HFFc6 (cell line): Measurements from ENCODE around the gene MTMR4. TPM values are rescaled to one million over a fixed set of nuclear protein-coding genes. Genes with fewer than 3 reads are reported as not detected.

Experiments used
- DNase-seq: peaks from one replicate; pipeline ENCODE4 v3.0.0-alpha.2; 2018
- H3K27ac Mint-ChIP-seq: 2 replicates; pipeline ENCODE4 v1.8.0; 2020; ENCODE audit warnings: mild to moderate bottlenecking, mixed read lengths
- H3K27me3 Mint-ChIP-seq: 2 replicates; pipeline ENCODE4 v1.8.0; 2021; ENCODE audit warnings: mild to moderate bottlenecking, moderate library complexity, mixed read lengths; ENCODE audit not compliant: insufficient read depth
- H3K36me3 Mint-ChIP-seq: 2 replicates; pipeline ENCODE4 v1.8.0; 2021; ENCODE audit warnings: low read depth, mixed read lengths
- H3K4me1 Mint-ChIP-seq: 2 replicates; pipeline ENCODE4 v1.8.0; 2020; ENCODE audit warnings: low read depth, mixed read lengths
- H3K4me3 Mint-ChIP-seq: 2 replicates; pipeline ENCODE4 v1.8.0; 2020; ENCODE audit warnings: mild to moderate bottlenecking, moderate library complexity, mixed read lengths
- H3K9me3 Mint-ChIP-seq: 2 replicates; pipeline ENCODE4 v1.8.0; 2020; ENCODE audit warnings: mild to moderate bottlenecking, mixed read lengths
- CTCF ChIP-seq: fragments of 200-600 bp; sonication (generic); IDR thresholded peaks from 2 replicates; pipeline ENCODE4 v1.5.0; 2021; ENCODE audit warnings: antibody characterized with exemption, mild to moderate bottlenecking
- total RNA-seq, 6 experiments: library from RNA; stranded (reverse); fragmentation: NEBNext Ultra II Directional; extraction: Animal tissue kit (Norgen Biotek cat#: 25700); gene quantifications; 2 replicates in 1 of 6; 3 replicates in 5 of 6; pipeline ENCODE4 v1.2.3, GENCODE V29; 2021

MTMR4 gene
- total RNA-seq, 6 experiments from 2014 or later, result 25.3 to 32.2 (median 28.2) TPM

GRCh38 chr17:58475985-58476384 is 38.5 kb downstream of the MTMR4 start:
- Mint-ChIP-seq H3K4me1 (no peaks in the 10 kb centered on the region), H3K4me3 (no peak overlapping the region), H3K36me3 (no peaks in the 10 kb centered on the region), H3K27ac (no peak overlapping the region), H3K27me3 (peaks cover 14% of the 10 kb centered on the region), H3K9me3 (no peaks in the 10 kb centered on the region)
- DNase-seq, result no peak
- TF ChIP-seq CTCF, result no peak

GRCh38 chr17:58470356-58470755 is 44.1 kb downstream of the MTMR4 start:
- Mint-ChIP-seq H3K27me3 (peaks cover 5% of the 10 kb centered on the region; the same call in 1 of the 2 replicates), H3K9me3 (no peaks in the 10 kb centered on the region), H3K4me3 (no peak overlapping the region), H3K27ac (no peak overlapping the region), H3K36me3 (no peaks in the 10 kb centered on the region), H3K4me1 (no peaks in the 10 kb centered on the region)
- no peak for DNase-seq
- TF ChIP-seq CTCF, result no peak

GRCh38 chr17:58468944-58469343 is 45.5 kb downstream of the MTMR4 start:
- no peaks in the 10 kb centered on the region for H3K36me3 Mint-ChIP-seq
- no peaks in the 10 kb centered on the region for H3K9me3 Mint-ChIP-seq
- no peak overlapping the region for H3K4me3 Mint-ChIP-seq
- no peak for DNase-seq
- H3K4me1 Mint-ChIP-seq, result no peaks in the 10 kb centered on the region
- no peak for TF ChIP-seq CTCF
- H3K27ac Mint-ChIP-seq, result no peak overlapping the region
- peaks cover 5% of the 10 kb centered on the region; the same call in 1 of the 2 replicates for H3K27me3 Mint-ChIP-seq

- Mint-ChIP-seq H3K36me3 (no peaks in the 10 kb centered on the region), H3K27me3 (peaks cover 7% of the 10 kb centered on the region), H3K9me3 (no peaks in the 10 kb centered on the region), H3K4me1 (no peaks in the 10 kb centered on the region), H3K27ac (no peak overlapping the region), H3K4me3 (no peak overlapping the region)
- no peak for DNase-seq
- TF ChIP-seq CTCF, result no peak
Measured at GRCh38 chr17:58455491-58455890, 58.9 kb downstream of the MTMR4 start.

- no peaks in the 10 kb centered on the region for H3K4me1 Mint-ChIP-seq
- no peaks in the 10 kb centered on the region for H3K36me3 Mint-ChIP-seq
- no peak for DNase-seq
- no peak overlapping the region for H3K27ac Mint-ChIP-seq
- no peaks in the 10 kb centered on the region for H3K9me3 Mint-ChIP-seq
- H3K4me3 Mint-ChIP-seq, result no peak overlapping the region
- H3K27me3 Mint-ChIP-seq, result peaks cover 7% of the 10 kb centered on the region
- no peak for TF ChIP-seq CTCF
Measured at GRCh38 chr17:58452738-58453137, 61.7 kb downstream of the MTMR4 start.
